ENCODE results near the gene PTBP1.
"Not testable (repeated sequence)": the region's sequence is repeated elsewhere in the genome, so short reads cannot be mapped to it uniquely, and the experiment has no call there.

Gene PTBP1

DNA sequence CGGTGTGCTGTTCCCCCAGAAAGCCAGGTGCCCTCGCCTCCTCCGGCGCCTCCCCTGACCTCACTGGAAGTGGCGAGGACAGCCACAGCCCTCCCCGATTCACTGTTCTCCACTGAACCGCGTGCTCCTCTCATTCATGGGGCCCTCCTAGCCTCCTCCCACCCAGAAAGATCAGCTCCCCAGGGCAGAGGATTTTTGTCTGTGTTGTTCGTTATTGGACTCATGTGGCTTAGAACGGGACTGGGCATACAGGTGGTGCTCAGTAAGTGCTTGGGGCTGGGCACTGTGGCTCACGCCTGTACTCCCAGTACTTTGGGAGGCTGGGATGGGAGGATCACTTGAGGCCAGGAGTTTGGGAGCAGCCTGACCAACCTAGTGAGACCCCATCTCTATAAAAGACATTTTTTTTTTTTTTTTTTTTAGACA is 47.3 kb downstream of the PTBP1 start:
- no peak overlapping the region for H3K27ac ChIP-seq
- TF ChIP-seq, protein P1, sequence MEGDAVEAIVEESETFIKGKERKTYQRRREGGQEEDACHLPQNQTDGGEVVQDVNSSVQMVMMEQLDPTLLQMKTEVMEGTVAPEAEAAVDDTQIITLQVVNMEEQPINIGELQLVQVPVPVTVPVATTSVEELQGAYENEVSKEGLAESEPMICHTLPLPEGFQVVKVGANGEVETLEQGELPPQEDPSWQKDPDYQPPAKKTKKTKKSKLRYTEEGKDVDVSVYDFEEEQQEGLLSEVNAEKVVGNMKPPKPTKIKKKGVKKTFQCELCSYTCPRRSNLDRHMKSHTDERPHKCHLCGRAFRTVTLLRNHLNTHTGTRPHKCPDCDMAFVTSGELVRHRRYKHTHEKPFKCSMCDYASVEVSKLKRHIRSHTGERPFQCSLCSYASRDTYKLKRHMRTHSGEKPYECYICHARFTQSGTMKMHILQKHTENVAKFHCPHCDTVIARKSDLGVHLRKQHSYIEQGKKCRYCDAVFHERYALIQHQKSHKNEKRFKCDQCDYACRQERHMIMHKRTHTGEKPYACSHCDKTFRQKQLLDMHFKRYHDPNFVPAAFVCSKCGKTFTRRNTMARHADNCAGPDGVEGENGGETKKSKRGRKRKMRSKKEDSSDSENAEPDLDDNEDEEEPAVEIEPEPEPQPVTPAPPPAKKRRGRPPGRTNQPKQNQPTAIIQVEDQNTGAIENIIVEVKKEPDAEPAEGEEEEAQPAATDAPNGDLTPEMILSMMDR (conservative IDR thresholded peaks at IDR 0.05), result no peak

DNA sequence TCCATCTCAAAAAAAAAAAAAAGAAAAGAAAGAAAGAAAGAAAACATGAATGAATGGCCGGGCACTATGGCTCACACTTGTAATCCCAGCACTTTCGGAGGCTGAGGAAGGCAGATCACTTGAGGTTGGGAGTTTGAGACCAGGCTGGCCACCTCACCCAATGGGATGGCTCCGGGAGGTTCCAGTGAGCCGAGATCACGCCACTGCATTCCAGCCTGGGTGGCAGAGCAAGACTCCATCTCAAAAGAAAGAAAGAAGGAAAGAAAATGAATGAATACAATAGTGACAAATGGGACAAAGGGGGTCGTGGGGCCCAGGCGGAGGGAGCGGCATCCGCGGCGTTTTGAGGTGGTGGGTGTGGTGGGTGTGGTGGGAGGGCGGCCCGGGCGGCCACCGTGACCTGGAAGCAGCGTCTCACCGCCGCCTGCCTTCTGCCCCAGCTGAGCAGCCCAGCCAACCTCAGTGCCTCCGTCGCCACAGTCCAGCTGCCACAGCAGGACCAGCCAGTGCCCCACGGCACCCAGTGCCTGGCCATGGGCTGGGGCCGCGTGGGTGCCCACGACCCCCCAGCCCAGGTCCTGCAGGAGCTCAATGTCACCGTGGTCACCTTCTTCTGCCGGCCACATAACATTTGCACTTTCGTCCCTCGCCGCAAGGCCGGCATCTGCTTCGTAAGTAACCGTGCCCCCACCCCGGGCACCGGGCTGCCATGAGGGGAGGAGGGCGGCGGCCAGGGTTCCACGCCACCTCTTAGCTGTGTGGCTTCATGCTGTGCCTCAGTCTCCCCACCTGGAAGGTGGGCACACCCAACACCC is 48.7 kb downstream of the PTBP1 start:
- TF ChIP-seq, protein P1 (conservative IDR thresholded peaks at IDR 0.05), result no peak
- no peak overlapping the region for H3K27ac ChIP-seq

DNA sequence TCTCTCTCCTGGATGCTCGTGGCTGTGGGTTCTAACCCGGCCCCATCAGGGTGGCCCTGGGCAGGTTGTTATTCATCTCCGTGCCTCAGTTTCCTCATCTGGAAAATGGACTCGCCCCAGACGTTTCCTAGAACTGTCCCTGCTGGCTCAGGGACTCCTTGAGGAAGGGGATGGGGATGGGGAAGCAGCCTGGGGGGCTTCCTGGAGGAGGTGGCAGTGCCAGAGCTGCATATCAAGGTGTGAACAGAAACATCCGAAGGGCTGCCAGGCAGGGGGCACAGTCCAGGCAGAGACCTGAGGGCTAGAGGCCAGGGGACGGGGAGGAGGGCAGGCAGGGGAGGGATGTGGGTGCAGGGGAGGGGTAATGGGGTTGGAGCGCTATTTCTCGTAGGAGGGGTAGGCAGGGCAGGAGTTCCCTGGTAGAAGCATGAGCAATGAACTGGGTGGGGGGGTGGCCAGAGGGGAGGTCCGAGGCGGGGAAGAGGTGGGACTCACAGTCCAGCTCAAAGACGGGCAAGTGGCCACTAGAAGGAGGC is 51.2 kb downstream of the PTBP1 start:
- TF ChIP-seq, protein P1 (conservative IDR thresholded peaks at IDR 0.05), result no peak
- H3K27ac ChIP-seq, result no peak overlapping the region

DNA sequence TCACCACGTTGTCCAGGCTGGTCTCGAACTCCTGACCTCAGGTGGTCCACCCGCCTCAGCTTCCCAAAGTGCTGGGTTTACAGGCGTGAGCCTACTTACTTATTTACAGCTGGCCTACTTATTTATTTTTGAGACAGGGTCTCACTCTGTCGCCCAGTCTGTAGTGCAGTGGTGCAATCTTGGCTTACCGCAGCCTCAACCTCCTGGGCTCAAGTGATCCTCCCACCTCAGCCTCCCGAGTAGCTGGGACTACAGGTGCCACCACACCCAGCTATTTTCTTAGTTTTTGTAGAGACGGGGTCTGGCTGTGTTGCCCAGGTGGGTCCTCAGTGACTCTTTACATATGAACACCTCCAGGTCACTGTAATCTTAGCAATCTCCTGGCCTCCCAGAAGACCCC is 51.9 kb downstream of the PTBP1 start:
- not testable (repeated sequence) for H3K27ac ChIP-seq

DNA sequence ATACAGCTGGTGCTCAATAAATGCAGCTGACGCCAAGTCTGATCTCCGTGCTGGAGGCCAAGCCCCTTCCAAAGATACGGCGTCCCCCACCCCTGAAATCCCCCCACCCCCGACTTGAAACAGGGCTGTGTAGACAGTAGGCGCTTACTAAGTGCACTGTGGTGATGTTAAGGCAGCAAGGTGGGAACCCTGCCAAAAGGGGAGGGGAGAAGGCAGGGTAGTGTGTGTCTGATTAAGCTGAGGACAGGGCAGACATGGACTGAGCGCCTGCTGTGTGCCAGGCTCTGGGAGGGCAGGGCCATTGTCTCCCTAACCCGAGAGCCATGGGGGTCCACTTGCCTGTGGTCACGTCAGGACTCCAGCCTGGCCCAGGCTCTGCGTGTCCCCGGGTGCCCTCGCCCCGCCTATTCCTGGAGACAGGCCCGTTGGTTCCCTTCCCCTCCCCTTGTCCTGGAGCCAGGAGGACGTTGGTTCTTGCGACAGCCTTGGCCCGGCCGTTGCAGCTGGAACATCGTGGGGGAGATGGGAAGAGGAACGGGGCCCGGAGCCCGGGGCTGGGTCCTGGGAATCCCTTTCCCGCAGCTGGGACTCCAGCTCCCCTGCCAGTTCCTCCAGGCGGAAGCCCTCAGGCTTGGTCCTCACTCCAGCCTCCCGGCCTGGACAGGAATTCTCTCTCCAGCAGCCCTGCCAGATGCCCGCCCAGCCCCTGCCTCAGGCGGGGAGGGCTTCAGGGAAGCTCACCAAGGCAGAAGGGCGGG is 53.1 kb downstream of the PTBP1 start:
- peak overlapping the region; percentile 30 for H3K27ac ChIP-seq
- TF ChIP-seq, protein P1 (conservative IDR thresholded peaks at IDR 0.05), result no peak

DNA sequence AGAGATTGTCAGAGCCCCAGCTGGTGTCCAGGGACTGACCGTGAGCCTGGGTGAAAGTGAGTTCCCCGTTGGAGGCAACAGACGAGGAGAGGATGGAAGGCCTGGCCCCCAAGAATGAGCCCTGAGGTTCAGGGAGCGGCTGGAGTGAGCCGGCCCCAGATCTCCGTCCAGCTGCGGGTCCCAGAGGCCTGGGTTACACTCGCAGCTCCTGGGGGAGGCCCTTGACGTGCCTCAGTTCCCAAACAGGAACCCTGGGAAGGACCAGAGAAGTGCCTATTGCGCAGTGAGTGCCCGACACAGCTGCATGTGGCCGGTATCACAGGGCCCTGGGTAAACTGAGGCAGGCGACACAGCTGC is 53.7 kb downstream of the PTBP1 start:
- peak overlapping the region; percentile 30 for H3K27ac ChIP-seq
- TF ChIP-seq, protein P1 (conservative IDR thresholded peaks at IDR 0.05), result no peak

DNA sequence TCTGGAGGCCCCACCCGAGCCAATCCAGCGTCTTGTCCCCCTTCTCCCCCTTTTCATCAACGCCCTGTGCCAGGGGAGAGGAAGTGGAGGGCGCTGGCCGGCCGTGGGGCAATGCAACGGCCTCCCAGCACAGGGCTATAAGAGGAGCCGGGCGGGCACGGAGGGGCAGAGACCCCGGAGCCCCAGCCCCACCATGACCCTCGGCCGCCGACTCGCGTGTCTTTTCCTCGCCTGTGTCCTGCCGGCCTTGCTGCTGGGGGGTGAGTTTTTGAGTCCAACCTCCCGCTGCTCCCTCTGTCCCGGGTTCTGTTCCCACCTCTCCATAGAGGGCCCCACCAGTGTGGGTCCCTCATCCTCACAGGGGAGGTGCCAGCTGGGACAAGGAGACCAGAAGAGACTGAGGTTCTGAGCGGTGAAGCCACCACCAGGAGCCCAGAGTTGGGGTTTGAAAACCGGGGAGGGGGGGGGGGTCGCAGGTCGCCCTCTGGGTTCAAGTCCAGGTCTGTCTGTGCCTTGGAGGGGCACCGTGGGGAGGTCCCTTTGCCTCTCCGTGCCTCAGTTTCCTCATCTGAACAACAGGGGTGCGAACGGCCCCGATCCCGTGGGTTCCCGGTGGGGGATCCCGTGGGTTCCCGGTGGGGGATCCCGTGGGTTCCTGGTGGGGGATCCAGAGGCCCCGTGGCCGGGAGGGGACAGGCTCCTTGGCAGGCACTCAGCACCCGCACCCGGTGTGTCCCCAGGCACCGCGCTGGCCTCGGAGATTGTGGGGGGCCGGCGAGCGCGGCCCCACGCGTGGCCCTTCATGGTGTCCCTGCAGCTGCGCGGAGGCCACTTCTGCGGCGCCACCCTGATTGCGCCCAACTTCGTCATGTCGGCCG is 55.1 kb downstream of the PTBP1 start, which contains the start of gene ELANE:
Gene ELANE (plus strand): TSS at position 168 of the 878 bp plus-strand sequence. CDS start 26 bp downstream, at position 194.
- no peak within 1 kb of the TSS for H3K27ac ChIP-seq
- TF ChIP-seq, protein P1 (conservative IDR thresholded peaks at IDR 0.05), result no peak

Measured in VCaP (cell line).